PC-3 (cell line): ENCODE data around the gene MRPL28. TPM values are rescaled to one million over a fixed set of nuclear protein-coding genes. Genes with fewer than 3 reads are reported as not detected.

Source experiments
- ATAC-seq: fragments of 200-7000 bp; cut with Tn5 transposase; 2 replicates; pipeline ENCODE4 v1.9.1; 2020; ENCODE audit warnings: mild to moderate bottlenecking, moderate library complexity
- BruUV-seq: library from RNA; stranded (reverse); fragments of 400-500 nt; replicated peaks from 2 replicates; lab custom pipeline; 2021; lab: Mats Ljungman, UMichigan
- CTCF ChIA-PET: fragments of 300-600 bp; sonication (Branson Sonifier 250); formaldehyde crosslinking; loops from one replicate; lab custom pipeline; 2022; ENCODE audit warnings: antibody characterized with exemption; lab: Charles Lee
- POLR2A ChIA-PET: fragments of 300-600 bp; sonication (Branson Sonifier 250); formaldehyde crosslinking; loops from one replicate; lab custom pipeline; 2022; ENCODE audit warnings: antibody characterized with exemption; ENCODE audit not compliant: unreplicated experiment; lab: Charles Lee
- DNase-seq: peaks from one replicate; pipeline ENCODE4 v3.0.0-alpha.2; 2015
- H2AFZ ChIP-seq: fragments of 300-600 bp; sonication (generic); 2 replicates; pipeline ENCODE4 v1.6.0; 2016; ENCODE audit warnings: antibody characterized with exemption, low read length
- H3F3A ChIP-seq: fragments of 300-600 bp; sonication (generic); one replicate; pipeline ENCODE4 v1.6.0; 2017; ENCODE audit warnings: antibody characterized with exemption, low read length, control low read depth, mild to moderate bottlenecking; ENCODE audit not compliant: unreplicated experiment
- H3K27ac ChIP-seq: fragments of 300-600 bp; sonication (generic); 2 replicates; pipeline ENCODE4 v1.5.1; 2016; ENCODE audit warnings: mild to moderate bottlenecking, low read length
- H3K27me3 ChIP-seq: fragments of 300-600 bp; sonication (generic); 2 replicates; pipeline ENCODE4 v1.6.1; 2016; ENCODE audit warnings: low read length, mixed read lengths
- H3K36me3 ChIP-seq: fragments of 300-600 bp; sonication (generic); 2 replicates; pipeline ENCODE4 v1.6.1; 2016; ENCODE audit warnings: low read depth, mixed run types, low read length, mixed read lengths
- H3K4me1 ChIP-seq: fragments of 300-600 bp; sonication (generic); 2 replicates; pipeline ENCODE4 v1.5.1; 2016; ENCODE audit warnings: low read length; ENCODE audit not compliant: insufficient read depth
- H3K4me2 ChIP-seq: fragments of 300-600 bp; sonication (generic); 2 replicates; pipeline ENCODE4 v1.6.0; 2016; ENCODE audit warnings: low read length
- H3K4me3 ChIP-seq: fragments of 300-600 bp; sonication (generic); 2 replicates; pipeline ENCODE4 v1.5.1; 2016; ENCODE audit warnings: mild to moderate bottlenecking, low read length, mixed read lengths
- H3K79me2 ChIP-seq: fragments of 300-600 bp; sonication (generic); 2 replicates; pipeline ENCODE4 v1.6.1; 2017; ENCODE audit warnings: low read length, mixed read lengths
- H3K9ac ChIP-seq: fragments of 300-600 bp; sonication (generic); 2 replicates; pipeline ENCODE4 v1.6.0; 2016; ENCODE audit warnings: mild to moderate bottlenecking, low read length
- H3K9me2 ChIP-seq: fragments of 300-600 bp; sonication (generic); replicated peaks from 2 replicates; pipeline ENCODE4 v1.6.1; 2016; ENCODE audit warnings: mixed run types, low read length, mixed read lengths
- H3K9me3 ChIP-seq: fragments of 300-600 bp; sonication (generic); 2 replicates; pipeline ENCODE4 v1.6.1; 2016; ENCODE audit warnings: low read length, mixed read lengths
- H4K20me1 ChIP-seq: fragments of 300-600 bp; sonication (generic); 2 replicates; pipeline ENCODE4 v1.6.1; 2016; ENCODE audit warnings: low read length, mixed read lengths
- EZH2 ChIP-seq: fragments of 300-600 bp; sonication (generic); IDR thresholded peaks from one replicate; pipeline ENCODE4 v1.6.1; 2017; ENCODE audit warnings: antibody characterized with exemption, mild to moderate bottlenecking, low read length; ENCODE audit not compliant: unreplicated experiment
- EZH2phosphoT487 ChIP-seq: fragments of 300-600 bp; sonication (generic); IDR thresholded peaks from 2 replicates; pipeline ENCODE4 v1.6.1; 2018; ENCODE audit warnings: mild to moderate bottlenecking, antibody characterized with exemption, low read length, borderline replicate concordance
- intact Hi-C: fragments of 100-400 bp; cut with micrococcal nuclease; formaldehyde crosslinking; loops from 2 replicates; pipeline ENCODE4 v1.9.0; 2023
- total RNA-seq: library from RNA; depleted of rRNA; stranded (reverse); fragments of >200 nt; gene quantifications from 2 replicates; pipeline ENCODE4 v1.2.3, GENCODE V29; 2014
- TF ChIP-seq, protein P1 (sequence below): fragments of 300-600 bp; sonication (generic); conservative IDR thresholded peaks from 2 replicates; pipeline ENCODE4 v1.5.1; 2017; ENCODE audit warnings: antibody characterized with exemption, low read depth, mild to moderate bottlenecking, low read length

MRPL28 gene
- total RNA-seq, 1 experiment from 2014 or later = 154 TPM

DNA sequence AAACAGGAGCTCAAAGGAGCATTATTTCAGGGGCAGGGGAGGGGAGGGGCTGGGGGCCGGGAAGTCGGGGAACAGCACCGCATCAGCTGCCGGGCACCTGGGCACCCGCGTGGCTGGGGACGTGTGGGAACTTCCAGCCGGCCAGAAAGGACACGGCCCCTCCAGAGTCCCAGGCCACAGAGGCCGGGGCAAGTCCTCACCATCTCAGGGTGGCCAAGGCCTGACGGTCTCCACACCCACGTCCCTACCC is 10.3 kb upstream of the MRPL28 start:
- Histone ChIP-seq H3K36me3 (no peaks in the 10 kb centered on the region), H3K4me1 (peaks cover 14% of the 10 kb centered on the region), H3K4me2 (peak overlapping the region; percentile 91), H4K20me1 (no peaks in the 10 kb centered on the region), H3K4me3 (peak overlapping the region; percentile 84), H3K9me2 (no peaks in the 10 kb centered on the region), H3K27ac (no peak overlapping the region), H3F3A (no peaks in the 10 kb centered on the region), H3K9me3 (no peaks in the 10 kb centered on the region), H3K27me3 (no peaks in the 10 kb centered on the region), H2AFZ (peak overlapping the region; percentile 53; the same call in 1 of the 2 replicates), H3K79me2 (peaks cover 22% of the 10 kb centered on the region), H3K9ac (peak overlapping the region; percentile 71)
- POLR2A ChIA-PET = no interaction called here
- TF ChIP-seq, protein P1, sequence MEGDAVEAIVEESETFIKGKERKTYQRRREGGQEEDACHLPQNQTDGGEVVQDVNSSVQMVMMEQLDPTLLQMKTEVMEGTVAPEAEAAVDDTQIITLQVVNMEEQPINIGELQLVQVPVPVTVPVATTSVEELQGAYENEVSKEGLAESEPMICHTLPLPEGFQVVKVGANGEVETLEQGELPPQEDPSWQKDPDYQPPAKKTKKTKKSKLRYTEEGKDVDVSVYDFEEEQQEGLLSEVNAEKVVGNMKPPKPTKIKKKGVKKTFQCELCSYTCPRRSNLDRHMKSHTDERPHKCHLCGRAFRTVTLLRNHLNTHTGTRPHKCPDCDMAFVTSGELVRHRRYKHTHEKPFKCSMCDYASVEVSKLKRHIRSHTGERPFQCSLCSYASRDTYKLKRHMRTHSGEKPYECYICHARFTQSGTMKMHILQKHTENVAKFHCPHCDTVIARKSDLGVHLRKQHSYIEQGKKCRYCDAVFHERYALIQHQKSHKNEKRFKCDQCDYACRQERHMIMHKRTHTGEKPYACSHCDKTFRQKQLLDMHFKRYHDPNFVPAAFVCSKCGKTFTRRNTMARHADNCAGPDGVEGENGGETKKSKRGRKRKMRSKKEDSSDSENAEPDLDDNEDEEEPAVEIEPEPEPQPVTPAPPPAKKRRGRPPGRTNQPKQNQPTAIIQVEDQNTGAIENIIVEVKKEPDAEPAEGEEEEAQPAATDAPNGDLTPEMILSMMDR = no peak
- TF ChIP-seq EZH2 (no peak), EZH2phosphoT487 (no peak)
- BruUV-seq = no TSS peak
- DNase-seq (no peak), ATAC-seq (peak; percentile 22)
- CTCF ChIA-PET = no interaction called here
- intact Hi-C loops = no loop called here

DNA sequence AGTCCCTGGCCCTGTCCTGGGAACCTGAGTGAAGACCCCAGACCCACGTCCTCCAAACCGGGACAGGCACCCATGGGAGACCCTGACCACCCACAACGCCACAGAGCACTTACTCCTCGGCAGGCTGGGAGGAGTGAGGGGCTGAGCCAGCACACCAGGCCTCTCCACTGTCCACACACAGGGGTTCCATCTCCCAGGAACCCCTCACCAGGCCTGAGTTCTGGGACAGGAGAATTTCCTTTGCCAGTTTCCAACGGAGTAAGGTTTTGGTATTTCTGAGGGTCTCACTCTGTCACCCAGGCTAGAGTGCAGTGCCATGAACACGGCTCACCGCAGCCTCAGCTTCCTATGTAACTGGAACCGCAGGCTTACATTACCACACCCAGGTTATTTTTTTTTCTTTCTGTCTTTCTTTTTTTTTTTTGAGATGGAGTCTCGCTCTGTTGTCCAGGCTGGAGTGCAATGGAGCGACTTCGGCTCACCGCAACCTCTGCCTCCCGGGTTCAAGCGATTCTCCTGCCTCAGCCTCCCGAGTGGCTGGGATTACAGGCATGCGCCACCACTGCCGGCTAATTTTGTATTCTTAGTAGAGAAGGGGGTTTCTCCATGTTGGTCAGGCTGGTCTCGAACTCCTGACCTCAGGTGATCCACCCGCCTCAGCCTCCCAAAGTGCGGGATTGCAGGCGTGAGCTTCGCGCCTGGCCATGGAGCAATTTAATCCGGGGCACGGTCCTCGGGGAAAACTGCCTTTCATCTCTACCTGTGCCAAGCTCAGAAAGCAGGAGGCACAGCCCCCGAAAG is 9.8 kb upstream of the MRPL28 start:
- H3K4me1 ChIP-seq = peaks cover 14% of the 10 kb centered on the region
- POLR2A ChIA-PET = no interaction called here

More for the DNA sequence above, 9.8 kb upstream of the MRPL28 start:
- TSS peak; percentile 29 for BruUV-seq
- Histone ChIP-seq H3K9me2 (no peaks in the 10 kb centered on the region), H3K4me3 (peak overlapping the region; percentile 84), H3K27me3 (no peaks in the 10 kb centered on the region), H3F3A (no peaks in the 10 kb centered on the region), H3K36me3 (no peaks in the 10 kb centered on the region), H3K9ac (peak overlapping the region; percentile 71; the same call in 1 of the 2 replicates), H3K27ac (no peak overlapping the region), H3K79me2 (peaks cover 22% of the 10 kb centered on the region), H3K9me3 (no peaks in the 10 kb centered on the region), H4K20me1 (no peaks in the 10 kb centered on the region), H2AFZ (no peak overlapping the region), H3K4me2 (peak overlapping the region; percentile 91)
- DNase-seq (no peak), ATAC-seq (no peak)
- intact Hi-C loops = no loop called here
- no peak for TF ChIP-seq EZH2phosphoT487
- TF ChIP-seq, protein P1 = no peak
- no peak for TF ChIP-seq EZH2
- CTCF ChIA-PET = no interaction called here
